ENCODE data around the gene MAGED1. TPM values are rescaled to one million over a fixed set of nuclear protein-coding genes. Genes with fewer than 3 reads are reported as not detected.

Gene MAGED1
- total RNA-seq, 4 donors from 2014 or later = 16.1 to 25.4 (median 20.2) TPM

GRCh38 chrX:51860679-51861078 is 32.7 kb upstream of the MAGED1 start:
- Histone ChIP-seq H3K27ac (no peak overlapping the region), H3K27me3 (no peaks in the 10 kb centered on the region), H3K4me1 (no peaks in the 10 kb centered on the region), H3K36me3 (no peaks in the 10 kb centered on the region), H3K9me3 (peaks cover 0 to 5% (median 0%) of the 10 kb centered on the region in 3 donors), H3K4me3 (no peak overlapping the region)
- DNase-seq = no peak
- TF ChIP-seq CTCF (IDR thresholded peaks at IDR 0.05 in 4 of 5, conservative IDR thresholded peaks at IDR 0.05 in 1 of 5) (peak in 1 of 5 experiments; percentile 27), POLR2A (IDR thresholded peaks at IDR 0.05) (no peak)
- ATAC-seq = peak in 1 of 2 donors; percentile 46
- in situ Hi-C loops (cut with MboI; ENCODE audit: low sequenced_read_pairs in 4 of 4) (loop anchor here in 1 of 4 donors (25.0 kb wide), 1 partner anchor 248 kb away; the partner anchor contains the start of gene CENPVL3), intact Hi-C loops (cut with DNase I; ENCODE audit: low total_unique reads) (no loop called here)

GRCh38 chrX:51862920-51863319 is 30.5 kb upstream of the MAGED1 start:
- H3K4me3 ChIP-seq = no peak overlapping the region
- H3K9me3 ChIP-seq = no peaks in the 10 kb centered on the region
- no peak for DNase-seq
- H3K27ac ChIP-seq = no peak overlapping the region
- ATAC-seq = no peak
- intact Hi-C loops (cut with DNase I; ENCODE audit: low total_unique reads) = no loop called here
- TF ChIP-seq CTCF (IDR thresholded peaks at IDR 0.05 in 4 of 5, conservative IDR thresholded peaks at IDR 0.05 in 1 of 5) (no peak), POLR2A (IDR thresholded peaks at IDR 0.05) (no peak)
- peaks cover 5 to 6% of the 10 kb centered on the region in 2 donors for H3K4me1 ChIP-seq
- in situ Hi-C loops (cut with MboI; ENCODE audit: low sequenced_read_pairs in 4 of 4) = loop anchor here in 1 of 4 donors (25.0 kb wide), 1 partner anchor 251 kb away; the partner anchor contains the start of gene CENPVL3
- no peaks in the 10 kb centered on the region for H3K27me3 ChIP-seq
- no peaks in the 10 kb centered on the region for H3K36me3 ChIP-seq

- Histone ChIP-seq H3K36me3 (no peaks in the 10 kb centered on the region), H3K4me1 (peaks cover 5 to 6% of the 10 kb centered on the region in 2 donors), H3K4me3 (no peak overlapping the region), H3K27ac (no peak overlapping the region), H3K9me3 (no peaks in the 10 kb centered on the region), H3K27me3 (no peaks in the 10 kb centered on the region)
- DNase-seq (no peak), ATAC-seq (no peak)
- in situ Hi-C loops (cut with MboI; ENCODE audit: low sequenced_read_pairs in 4 of 4) = loop anchor here in 1 of 4 donors (25.0 kb wide), 1 partner anchor 254 kb away; the partner anchor contains the start of gene CENPVL3
- intact Hi-C loops (cut with DNase I; ENCODE audit: low total_unique reads) = no loop called here
- TF ChIP-seq POLR2A (IDR thresholded peaks at IDR 0.05) = no peak
- TF ChIP-seq CTCF (IDR thresholded peaks at IDR 0.05 in 4 of 5, conservative IDR thresholded peaks at IDR 0.05 in 1 of 5) = no peak
Measured at GRCh38 chrX:51866210-51866609, 27.2 kb upstream of the MAGED1 start.

- TF ChIP-seq POLR2A (IDR thresholded peaks at IDR 0.05) (no peak), CTCF (IDR thresholded peaks at IDR 0.05 in 4 of 5, conservative IDR thresholded peaks at IDR 0.05 in 1 of 5) (no peak)
- Histone ChIP-seq H3K4me3 (no peak overlapping the region), H3K36me3 (no peaks in the 10 kb centered on the region), H3K9me3 (no peaks in the 10 kb centered on the region), H3K27me3 (no peaks in the 10 kb centered on the region), H3K27ac (no peak overlapping the region), H3K4me1 (peaks cover 5 to 6% of the 10 kb centered on the region in 2 donors)
- DNase-seq (no peak), ATAC-seq (peak; percentile 58 to 71)
- intact Hi-C loops (cut with DNase I; ENCODE audit: low total_unique reads) = no loop called here
- in situ Hi-C loops (cut with MboI; ENCODE audit: low sequenced_read_pairs in 4 of 4) = loop anchor here in 1 of 4 donors (25.0 kb wide), 1 partner anchor 255 kb away; the partner anchor contains the start of gene CENPVL3
Measured at GRCh38 chrX:51867626-51868025, 25.8 kb upstream of the MAGED1 start.
